ENCODE results near the gene ITPKB.

Gene ITPKB

DNA sequence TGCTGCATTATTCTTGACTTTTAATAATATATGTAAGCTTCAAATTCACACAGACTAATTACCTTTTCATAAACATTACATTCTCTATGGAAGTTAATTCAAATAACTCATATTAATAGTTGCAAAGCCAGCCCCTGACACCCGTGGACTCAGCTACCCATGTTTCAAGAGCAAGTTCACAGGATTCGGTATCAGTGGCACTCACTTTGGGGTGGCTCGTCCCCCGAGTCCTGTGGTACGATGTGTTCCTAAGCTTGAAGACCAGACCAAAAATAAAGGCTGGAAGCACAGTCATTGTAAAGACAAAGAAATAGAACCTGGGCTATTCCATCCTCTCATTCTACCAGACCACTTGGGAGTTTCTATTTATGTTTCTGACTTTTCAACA is 70.9 kb downstream of the ITPKB start:
- no peak overlapping the region for H3K4me3 ChIP-seq (ENCODE audit: low read depth, low read length)

- H3K4me3 ChIP-seq (ENCODE audit: low read depth, low read length) = no peak overlapping the region
Measured at GRCh38 chr1:226666692-226667091, 72.4 kb downstream of the ITPKB start.

DNA sequence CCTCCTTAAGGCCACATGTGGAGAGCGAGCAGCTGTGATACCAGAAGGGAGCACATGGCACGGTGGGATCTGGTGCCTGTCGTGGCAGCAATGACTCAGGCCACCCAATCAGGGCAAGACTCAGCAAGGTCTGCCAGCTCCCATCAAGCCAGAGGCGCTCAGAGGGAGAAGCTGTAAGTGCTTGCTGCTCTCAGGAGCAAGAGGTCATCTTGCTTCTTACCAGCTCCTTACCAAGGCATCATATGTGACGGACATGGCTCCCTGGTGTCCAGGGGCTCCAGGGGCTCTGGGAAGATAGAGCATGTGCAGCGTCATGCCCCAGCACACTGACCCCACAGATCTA is 72.9 kb downstream of the ITPKB start:
- H3K4me3 ChIP-seq (ENCODE audit: low read depth, low read length) = no peak overlapping the region

- H3K4me3 ChIP-seq (ENCODE audit: low read depth, low read length) = no peak overlapping the region
Measured at GRCh38 chr1:226665505-226666163, 73.4 kb downstream of the ITPKB start.

GRCh38 chr1:226664413-226665101 is 74.5 kb downstream of the ITPKB start:
- H3K4me3 ChIP-seq (ENCODE audit: low read depth, low read length) = no peak overlapping the region

DNA sequence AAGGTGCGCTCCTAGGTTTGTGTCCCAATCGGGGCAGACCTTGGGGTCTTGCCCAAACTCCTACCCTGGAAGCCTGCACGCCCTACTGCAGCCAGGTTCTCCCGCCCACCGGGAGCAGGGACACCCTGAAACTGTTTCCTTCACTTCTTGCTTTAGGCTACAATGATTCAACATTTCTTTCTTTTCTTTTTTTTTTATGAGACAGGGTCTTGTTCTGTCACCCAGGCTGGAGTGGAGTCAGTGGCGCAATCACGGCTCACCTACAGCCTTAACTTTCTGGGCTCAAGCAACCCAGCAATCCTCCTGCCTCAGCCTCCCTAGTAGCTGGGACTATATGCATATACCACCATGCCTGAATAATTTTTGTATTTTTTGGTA is 75.8 kb downstream of the ITPKB start:
- no peak overlapping the region for H3K4me3 ChIP-seq (ENCODE audit: low read depth, low read length)

DNA sequence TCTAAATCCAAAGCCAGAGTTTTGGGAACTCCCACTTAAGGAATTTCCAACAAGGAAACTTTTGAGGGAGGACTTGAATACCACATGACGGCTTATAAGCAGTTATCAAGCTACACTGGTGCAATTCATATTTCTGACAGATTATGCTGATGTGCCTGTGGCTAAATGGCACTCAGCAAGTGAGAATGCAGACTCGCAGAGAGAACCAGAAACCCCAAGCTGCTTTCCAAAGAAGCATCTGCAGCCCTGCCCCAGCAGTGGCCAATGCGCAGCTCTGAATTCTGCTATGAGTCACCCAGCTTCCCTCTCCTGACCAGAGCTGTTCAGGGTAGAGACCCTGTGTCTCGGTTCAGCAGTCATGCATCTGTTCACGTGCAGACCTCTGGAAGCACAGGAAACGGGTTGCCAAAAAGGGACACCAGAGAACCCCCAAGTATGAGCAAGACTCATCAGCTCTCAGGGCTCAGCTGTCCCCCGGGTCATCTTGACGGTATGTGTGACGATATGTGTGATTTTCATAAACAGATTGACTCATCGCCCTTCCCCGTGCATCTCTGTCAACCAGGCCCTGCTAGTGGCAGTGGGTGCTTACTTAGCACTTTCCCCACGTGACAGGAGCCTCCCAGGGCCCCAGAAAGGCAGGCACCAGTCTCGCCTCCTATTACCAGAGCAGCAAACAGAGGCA is 76.3 kb downstream of the ITPKB start:
- no peak overlapping the region for H3K4me3 ChIP-seq (ENCODE audit: low read depth, low read length)

DNA sequence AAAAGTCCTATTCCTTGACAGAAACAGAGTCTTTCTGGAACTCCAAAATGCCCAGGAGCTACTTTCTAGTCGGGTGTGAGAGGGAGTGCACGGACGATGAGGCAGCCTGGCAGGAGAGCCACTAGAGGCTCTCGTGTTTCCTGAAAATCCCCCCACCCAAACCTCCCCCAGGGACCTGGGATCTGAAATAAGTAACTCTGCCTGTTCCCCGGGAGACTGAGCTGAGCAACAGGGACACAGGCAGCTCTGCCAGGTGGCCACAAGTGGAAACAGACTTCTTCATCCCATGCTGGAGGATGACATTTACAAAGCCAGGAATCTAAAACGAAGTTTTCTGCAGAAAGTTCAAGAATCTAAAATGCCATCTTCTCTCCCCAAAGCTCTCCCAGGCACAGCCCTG is 77.1 kb downstream of the ITPKB start:
- no peak overlapping the region for H3K4me3 ChIP-seq (ENCODE audit: low read depth, low read length)

DNA sequence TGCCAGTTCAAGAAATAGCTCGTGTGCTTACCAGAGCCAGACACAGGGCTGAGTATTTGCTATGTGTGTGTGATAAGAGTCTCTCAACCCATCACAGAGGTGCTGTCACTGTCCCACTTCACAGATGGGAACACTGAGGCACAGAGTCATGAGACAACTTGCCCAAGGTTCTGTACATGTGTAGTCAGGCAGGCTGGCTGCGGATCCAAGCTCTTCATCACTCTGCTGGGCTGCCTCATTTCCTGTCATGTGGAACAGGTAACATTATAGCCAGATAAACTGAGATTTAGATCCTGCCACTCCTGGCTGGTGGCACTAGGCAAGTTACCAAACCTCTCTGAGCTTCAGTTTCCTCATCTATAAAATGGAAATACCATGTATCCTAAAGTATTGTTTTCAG is 77.8 kb downstream of the ITPKB start:
- H3K4me3 ChIP-seq (ENCODE audit: low read depth, low read length) = no peak overlapping the region

GRCh38 chr1:226660410-226661182 is 78.5 kb downstream of the ITPKB start:
- H3K4me3 ChIP-seq (ENCODE audit: low read depth, low read length) = no peak overlapping the region

DNA sequence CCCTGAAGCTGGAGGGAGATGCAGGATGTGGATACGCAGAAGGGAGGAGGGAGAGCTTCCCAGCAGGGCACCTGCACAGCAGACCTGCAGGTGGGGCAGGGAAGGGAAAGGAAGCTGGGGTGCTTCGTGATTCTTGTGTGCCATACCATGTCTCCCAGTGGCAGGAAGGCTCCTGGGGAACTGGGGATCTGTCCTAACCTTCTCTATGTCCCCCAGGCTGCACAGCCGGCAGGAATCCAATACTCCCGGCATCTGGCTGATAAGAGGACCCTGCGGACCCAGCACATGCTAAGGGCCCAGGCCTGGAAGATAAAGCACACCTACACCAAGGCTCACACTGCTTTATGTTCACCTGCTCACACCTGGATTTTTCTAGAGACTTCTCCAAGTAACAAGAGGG is 79.4 kb downstream of the ITPKB start:
- no peak overlapping the region for H3K4me3 ChIP-seq (ENCODE audit: low read depth, low read length)

DNA sequence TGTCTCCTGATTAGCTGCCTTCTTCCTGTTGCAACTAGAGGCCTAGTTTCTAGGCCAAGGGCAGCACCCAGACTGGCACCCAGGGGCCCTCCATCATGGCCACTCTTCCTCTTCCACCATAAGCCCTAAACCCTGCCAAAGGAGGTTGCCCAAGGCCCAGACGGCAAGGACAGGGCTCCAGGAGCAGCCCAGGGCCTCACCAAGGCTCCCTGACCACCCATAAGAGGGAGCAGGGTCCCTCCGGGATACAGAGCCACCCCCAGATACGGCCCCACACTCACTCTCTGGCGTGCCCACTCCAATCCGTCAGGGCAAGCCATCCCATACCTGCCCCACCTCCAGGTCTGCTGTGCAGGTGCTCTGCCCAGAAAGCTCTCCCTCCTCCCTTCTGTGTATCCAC is 79.9 kb downstream of the ITPKB start:
- H3K4me3 ChIP-seq (ENCODE audit: low read depth, low read length) = no peak overlapping the region

DNA sequence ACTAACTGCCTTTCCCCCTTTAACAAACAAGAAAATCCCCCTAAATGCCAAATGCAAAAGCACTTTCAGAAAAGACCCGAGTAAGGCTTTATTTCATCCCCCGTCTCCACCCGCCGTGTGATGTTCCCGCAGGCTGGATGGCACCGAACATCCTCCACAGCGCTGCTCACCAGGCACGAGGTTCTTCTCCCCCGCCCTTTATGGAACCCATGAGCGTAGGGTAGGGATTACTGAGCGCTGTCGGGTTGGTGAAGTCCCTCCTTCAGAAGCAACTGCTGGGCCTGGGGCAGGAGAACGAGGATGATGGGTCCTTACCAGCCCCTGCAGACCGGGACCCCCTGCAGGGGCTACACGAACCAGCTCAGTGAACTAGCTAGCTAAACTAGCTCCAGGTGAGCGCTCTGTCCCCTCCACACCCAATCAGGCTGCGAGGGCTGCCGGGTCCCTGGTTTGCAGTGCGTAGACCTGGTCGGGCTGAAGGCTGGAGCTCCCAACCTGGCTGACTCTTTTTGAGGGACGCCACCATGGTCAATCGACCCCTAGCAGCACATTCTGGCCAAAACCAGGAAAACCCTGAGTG is 80.4 kb downstream of the ITPKB start:
- no peak overlapping the region for H3K4me3 ChIP-seq (ENCODE audit: low read depth, low read length)

DNA sequence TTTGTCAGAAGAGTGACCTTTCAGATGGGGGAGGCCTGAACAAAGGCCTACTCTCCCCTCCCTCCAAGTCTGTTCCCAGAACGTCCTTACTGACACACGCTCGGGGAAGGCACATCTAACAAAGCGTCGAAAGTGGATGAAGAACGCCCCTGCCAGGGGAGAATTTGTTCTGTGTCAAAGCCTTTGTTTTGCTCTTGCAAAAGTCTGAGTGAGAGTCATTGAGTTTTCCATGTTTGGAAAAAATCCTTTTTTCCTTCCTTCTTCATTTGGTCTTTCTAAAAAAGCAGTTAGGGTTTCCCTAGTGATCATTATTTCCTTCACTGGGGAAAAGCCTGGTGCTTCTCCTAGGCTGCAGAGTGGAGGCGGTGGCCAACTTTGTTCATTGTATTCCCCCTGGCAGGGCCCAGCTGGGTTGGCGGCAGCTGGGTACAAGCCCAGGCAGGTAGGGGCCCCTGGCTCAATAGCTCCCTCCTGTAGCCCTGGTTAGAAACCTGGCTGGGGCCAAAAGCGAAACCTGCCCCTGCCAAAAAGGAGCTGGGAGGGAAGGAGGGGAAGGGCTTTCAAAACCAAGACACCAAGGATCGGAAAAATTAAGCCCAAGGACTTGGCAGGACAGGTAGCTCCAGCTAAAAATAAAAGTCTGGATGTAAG is 81.1 kb downstream of the ITPKB start:
- no peak overlapping the region for H3K4me3 ChIP-seq (ENCODE audit: low read depth, low read length)

DNA sequence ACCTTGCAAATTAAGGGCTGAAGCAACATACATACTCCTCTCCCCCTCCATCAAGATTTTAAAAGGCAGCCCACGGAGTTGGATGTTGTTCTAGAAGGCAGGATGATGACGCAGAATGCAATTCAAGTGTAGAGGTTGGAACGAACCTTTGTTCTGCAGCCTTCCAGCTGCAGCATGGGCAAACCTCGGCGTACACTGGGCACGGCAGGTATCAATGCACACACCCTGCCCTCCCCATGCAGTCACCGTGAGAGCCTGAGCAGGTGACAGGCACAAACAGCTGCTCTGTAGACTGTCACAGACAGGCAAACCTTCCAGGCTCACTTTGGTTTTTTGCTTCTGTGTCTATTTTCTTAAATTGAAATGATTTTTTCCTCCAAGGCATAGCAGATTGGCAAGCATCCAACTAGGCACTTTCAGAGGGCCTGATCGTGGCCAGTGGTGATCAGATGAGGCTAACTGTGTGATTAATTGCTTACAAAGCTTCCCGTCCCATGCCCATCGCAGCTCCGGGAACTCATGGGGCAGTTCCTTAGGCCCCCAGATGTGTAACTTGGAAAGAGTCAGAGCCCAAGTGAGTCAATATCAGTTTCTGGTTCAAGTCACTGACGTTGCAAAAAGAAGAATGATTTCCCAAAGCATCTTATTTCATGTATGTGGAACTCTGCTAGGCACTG is 82.3 kb downstream of the ITPKB start:
- no peak overlapping the region for H3K4me3 ChIP-seq (ENCODE audit: low read depth, low read length)

- H3K4me3 ChIP-seq (ENCODE audit: low read depth, low read length) = no peak overlapping the region
Measured at GRCh38 chr1:226656201-226656600, 82.9 kb downstream of the ITPKB start.

DNA sequence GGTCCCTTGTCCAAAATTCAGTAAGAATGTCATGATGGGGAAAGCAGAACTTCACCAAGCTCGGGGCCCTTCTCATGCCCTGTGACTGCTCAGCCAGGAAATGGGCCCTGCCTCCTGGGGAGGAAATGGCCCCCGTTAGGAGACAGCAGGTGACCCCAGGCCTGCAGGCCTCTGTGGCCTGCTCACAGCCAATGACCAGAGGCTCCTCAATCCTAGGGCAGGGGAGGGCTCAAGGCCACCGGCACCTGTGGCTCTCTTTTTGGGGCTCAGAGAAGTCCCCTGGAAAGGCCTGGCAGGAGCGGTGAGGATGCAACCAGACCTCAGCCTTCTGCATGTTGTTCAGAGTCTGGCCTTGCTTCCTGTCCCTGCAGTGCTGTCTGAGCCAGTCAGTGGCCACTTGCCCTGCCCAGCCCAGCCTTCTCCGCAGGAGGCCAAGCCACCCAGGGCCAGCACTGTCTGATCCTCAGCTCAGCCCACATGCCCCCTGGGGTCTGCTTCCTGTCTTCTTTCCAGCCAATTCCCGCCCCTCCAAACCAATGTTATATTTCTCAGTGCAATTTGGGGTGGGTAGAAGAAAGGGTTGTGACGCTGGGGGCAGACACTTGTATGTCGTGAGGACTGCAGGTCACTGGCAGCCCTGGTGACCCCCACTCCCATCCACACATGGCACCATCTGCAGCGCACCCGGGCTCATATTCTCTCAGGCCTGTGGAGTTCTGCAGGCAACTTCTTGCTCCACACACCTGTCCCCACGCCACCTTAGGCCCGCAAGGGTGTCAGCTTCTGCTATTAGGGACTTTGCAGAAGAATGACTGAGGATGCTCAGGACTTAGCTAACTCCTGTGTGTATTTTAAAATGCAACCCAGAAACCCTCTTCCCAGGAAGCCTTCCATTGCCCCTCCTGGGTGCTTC is 83.6 kb downstream of the ITPKB start:
- no peak overlapping the region for H3K4me3 ChIP-seq (ENCODE audit: low read depth, low read length)

- H3K4me3 ChIP-seq (ENCODE audit: low read depth, low read length) = no peak overlapping the region
Measured at GRCh38 chr1:226654668-226655055, 84.4 kb downstream of the ITPKB start.

- no peak overlapping the region for H3K4me3 ChIP-seq (ENCODE audit: low read depth, low read length)
Measured at GRCh38 chr1:226654046-226654667, 84.9 kb downstream of the ITPKB start.
